B cell (primary cell): ENCODE data around the gene EML6. TPM values are rescaled to one million over a fixed set of nuclear protein-coding genes. Genes with fewer than 3 reads are reported as not detected.

Experiments
- ATAC-seq: fragments of 200-7000 bp; cut with Tn5 transposase; one replicate; pipeline ENCODE4 v1.10.0; 2021; ENCODE audit warnings: low read depth, mild to moderate bottlenecking, moderate number of reproducible peaks, moderate library complexity
- CTCF ChIA-PET: fragments of 350-600 bp; sonication (Branson Sonifier 250); formaldehyde crosslinking; loops from one replicate; lab custom pipeline; 2021; ENCODE audit warnings: antibody characterized with exemption, inconsistent platforms; lab: Charles Lee
- POLR2A ChIA-PET: fragments of 350-600 bp; sonication (Branson Sonifier 250); formaldehyde crosslinking; loops from one replicate; lab custom pipeline; 2021; ENCODE audit warnings: antibody characterized with exemption; lab: Charles Lee
- DNase-seq: peaks from one replicate; pipeline ENCODE4 v3.0.0; 2013
- H2AFZ ChIP-seq: 2 replicates; pipeline ENCODE4 v1.6.1; 2012; ENCODE audit warnings: mild to moderate bottlenecking, low read depth, low read length; ENCODE audit not compliant: insufficient read depth, poor library complexity, severe bottlenecking
- H3K27ac ChIP-seq, 2 donors: 1 replicate in 1 of 2; 2 replicates in 1 of 2; pipeline ENCODE4 v1.5.1; 2012 to 2013; ENCODE audit warnings: low read length in 2 of 2, mild to moderate bottlenecking in 2 of 2, moderate library complexity in 1 of 2
- H3K27me3 ChIP-seq, 4 experiments: fragments of 200-600 bp in 1 of 4; sonication (generic) in 1 of 4; replicated peaks in 1 of 4; 1 replicate in 2 of 4; 2 replicates in 2 of 4; pipeline versions ENCODE4 v1.6.1 to v1.7.0; 2013 to 2016; ENCODE audit warnings: low read length in 3 of 4, mild to moderate bottlenecking in 2 of 4, mixed read lengths in 1 of 4, moderate library complexity in 1 of 4; ENCODE audit not compliant: insufficient read depth in 4 of 4, control insufficient read depth in 3 of 4; ENCODE audit errors: control extremely low read depth in 1 of 4
- H3K36me3 ChIP-seq, 2 experiments: replicated peaks in 1 of 2; 1 replicate in 1 of 2; 2 replicates in 1 of 2; pipeline versions ENCODE4 v1.6.1 to v1.7.1; 2013; ENCODE audit warnings: low read length in 1 of 2; ENCODE audit not compliant: insufficient read depth in 2 of 2, control insufficient read depth in 1 of 2; ENCODE audit errors: control extremely low read depth in 1 of 2, extremely low read depth in 1 of 2
- H3K4me1 ChIP-seq, 2 donors: fragments of 200-600 bp in 1 of 2; sonication (generic) in 1 of 2; 1 replicate in 1 of 2; 2 replicates in 1 of 2; pipeline versions ENCODE4 v1.5.1 to v1.6.1; 2013 to 2017; ENCODE audit warnings: low read length in 2 of 2; ENCODE audit not compliant: control insufficient read depth in 2 of 2, insufficient read depth in 2 of 2
- H3K4me2 ChIP-seq: replicated peaks from 2 replicates; pipeline ENCODE3; 2012; ENCODE audit warnings: mild to moderate bottlenecking, low read depth, low read length; ENCODE audit not compliant: poor library complexity, severe bottlenecking
- H3K4me3 ChIP-seq, 5 experiments: fragments of 200-600 bp in 1 of 5; sonication (generic) in 1 of 5; 1 replicate in 3 of 5; 2 replicates in 2 of 5; pipeline versions ENCODE4 v1.5.1 to v1.7.0; 2011 to 2016; ENCODE audit warnings: low read length in 4 of 5, mild to moderate bottlenecking in 4 of 5, low read depth in 2 of 5, control low read depth in 1 of 5, moderate library complexity in 1 of 5; ENCODE audit not compliant: insufficient read depth in 1 of 5; ENCODE audit errors: control extremely low read depth in 1 of 5, extremely low read depth in 1 of 5
- H3K79me2 ChIP-seq: fragments of 200-600 bp; sonication (generic); one replicate; pipeline ENCODE4 v1.6.0; 2016; ENCODE audit warnings: low read length; ENCODE audit not compliant: control insufficient read depth, insufficient read depth
- H3K9ac ChIP-seq: fragments of 200-600 bp; sonication (generic); 2 replicates; pipeline ENCODE4 v1.6.1; 2017; ENCODE audit warnings: mild to moderate bottlenecking, low read length, moderate library complexity
- H3K9me3 ChIP-seq, 3 donors: one replicate each; pipeline versions ENCODE4 v1.6.1 to v1.7.1; 2013; ENCODE audit warnings: low read length in 2 of 3; ENCODE audit not compliant: control insufficient read depth in 2 of 3, insufficient read depth in 1 of 3; ENCODE audit errors: control extremely low read depth in 1 of 3
- H4K20me1 ChIP-seq: 2 replicates; pipeline ENCODE4 v1.6.0; 2012; ENCODE audit warnings: mild to moderate bottlenecking, low read length; ENCODE audit not compliant: insufficient read depth, control insufficient read depth, poor library complexity, severe bottlenecking
- H3K27ac Mint-ChIP-seq: one replicate; pipeline ENCODE4 v1.8.0; 2021; ENCODE audit warnings: mixed read lengths
- H3K27me3 Mint-ChIP-seq: one replicate; pipeline ENCODE4 v1.8.0; 2021; ENCODE audit warnings: mixed read lengths
- H3K4me1 Mint-ChIP-seq: one replicate; pipeline ENCODE4 v1.8.0; 2021; ENCODE audit warnings: mixed read lengths
- H3K4me3 Mint-ChIP-seq: one replicate; pipeline ENCODE4 v1.8.0; 2021; ENCODE audit warnings: mixed read lengths
- H3K9me3 Mint-ChIP-seq: one replicate; pipeline ENCODE4 v1.8.0; 2022; ENCODE audit warnings: mixed read lengths; ENCODE audit not compliant: insufficient read depth
- CTCF ChIP-seq: fragments of 200-600 bp; IDR thresholded peaks from one replicate; pipeline ENCODE4 v1.8.0; 2022; ENCODE audit warnings: antibody characterized with exemption, mild to moderate bottlenecking
- EZH2 ChIP-seq: IDR thresholded peaks from 2 replicates; pipeline ENCODE4 v1.6.1; 2012; ENCODE audit warnings: borderline replicate concordance, low read depth, mild to moderate bottlenecking, moderate library complexity, low read length; ENCODE audit not compliant: insufficient read depth, poor library complexity, severe bottlenecking
- WGBS: methylation state at CpG from one replicate; pipeline ENCODE4 v1.1.5; 2013; ENCODE audit warnings: missing lambda C conversion rate; ENCODE audit not compliant: insufficient coverage; 5-methylcytosine and 5-hydroxymethylcytosine counted together
- intact Hi-C: fragments of 100-400 bp; cut with micrococcal nuclease; formaldehyde crosslinking; loops from one replicate; pipeline ENCODE4 v1.10.0; 2022
- polyA plus RNA-seq: library from polyadenylated mRNA; depleted of rRNA; stranded (reverse); fragments of >200 nt; gene quantifications from 2 replicates; pipeline ENCODE4 v1.2.3, GENCODE V29; 2012
- total RNA-seq, 2 donors: library from RNA; stranded (reverse); fragments of 120-200 nt in 1 of 2; gene quantifications; 1 replicate in 1 of 2; 2 replicates in 1 of 2; pipeline versions ENCODE4 v1.2.3 to v1.2.4, GENCODE V29; 2013 to 2022

The EML6 gene
- total and polyA plus RNA-seq, 2 donors (not counting 1 experiment from before 2014, with no cell fraction given): 42.5 to 53.7 TPM

GRCh38 chr2:54879032-54879431, 155.6 kb downstream of the EML6 start:
- Mint-ChIP-seq H3K27ac (no peak overlapping the region), H3K27me3 (no peaks in the 10 kb centered on the region), H3K9me3 (no peaks in the 10 kb centered on the region), H3K4me1 (no peaks in the 10 kb centered on the region), H3K4me3 (no peak overlapping the region)
- POLR2A ChIA-PET: no interaction called here
- H3K4me3 ChIP-seq: no peak overlapping the region
- no peaks in the 10 kb centered on the region for H4K20me1 ChIP-seq
- WGBS: no CpG with 5 or more reads among the region's 5 CpGs
- H3K9me3 ChIP-seq: no peaks in the 10 kb centered on the region
- H3K4me1 ChIP-seq: no peaks in the 10 kb centered on the region
- H3K9ac ChIP-seq: no peak overlapping the region
- H3K27me3 ChIP-seq: no peaks in the 10 kb centered on the region
- H3K79me2 ChIP-seq: no peaks in the 10 kb centered on the region
- no peak for ATAC-seq
- H3K4me2 ChIP-seq: no peak overlapping the region
- TF ChIP-seq CTCF (no peak), EZH2 (no peak)
- no peaks in the 10 kb centered on the region for H3K36me3 ChIP-seq
- no peak overlapping the region for H3K27ac ChIP-seq
- no peak for DNase-seq
- no peak overlapping the region for H2AFZ ChIP-seq
- CTCF ChIA-PET: interaction anchor here (0.6 kb wide), 1 partner anchor 35 kb away, joined by 3 read pairs; no protein-coding TSS in a partner anchor
- intact Hi-C loops: no loop called here

DNA sequence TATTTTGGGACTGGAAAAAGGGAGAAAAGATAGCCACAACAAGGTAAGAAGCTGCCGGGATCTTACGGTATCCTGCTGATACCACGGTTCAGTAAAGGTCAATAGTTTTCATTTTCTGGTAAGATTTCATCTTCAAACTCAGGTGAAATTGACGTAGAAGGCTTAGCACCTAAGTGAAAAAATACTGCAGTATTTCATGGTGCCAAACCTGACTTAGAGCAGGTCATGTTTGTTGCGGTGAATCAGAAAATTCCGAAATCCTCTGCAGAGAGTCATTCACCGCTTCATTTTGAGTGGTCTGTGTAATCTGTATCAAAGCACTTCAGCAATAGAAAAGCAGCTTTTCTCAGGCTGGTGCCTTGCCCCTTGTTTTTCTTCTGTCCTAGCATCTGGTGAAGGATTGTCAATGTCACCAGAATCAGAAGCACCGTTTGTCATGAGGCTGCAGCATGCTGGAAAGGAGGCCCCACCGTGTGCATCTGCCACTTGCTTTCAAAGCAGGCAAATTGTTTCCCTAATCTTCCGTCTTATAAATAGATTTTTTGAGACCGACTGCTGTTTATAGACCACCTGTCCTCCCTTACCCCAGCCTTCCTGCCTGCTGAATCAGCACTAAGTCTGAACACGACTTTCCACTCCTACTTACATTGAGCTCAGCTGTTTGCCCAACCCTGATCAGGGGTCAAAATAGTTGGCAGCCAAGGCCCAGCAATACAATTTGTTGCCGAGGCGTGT, 156.3 kb downstream of the EML6 start:
- ChIA-PET CTCF (no interaction called here), POLR2A (no interaction called here)
- H3K36me3 ChIP-seq: no peaks in the 10 kb centered on the region
- DNase-seq (no peak), ATAC-seq (no peak)
- H2AFZ ChIP-seq: no peak overlapping the region
- TF ChIP-seq EZH2: no peak
- TF ChIP-seq CTCF: no peak
- Mint-ChIP-seq H3K27ac (no peak overlapping the region), H3K27me3 (no peaks in the 10 kb centered on the region), H3K4me1 (no peaks in the 10 kb centered on the region), H3K4me3 (no peak overlapping the region), H3K9me3 (no peaks in the 10 kb centered on the region)
- no peaks in the 10 kb centered on the region for H3K79me2 ChIP-seq
- H3K4me1 ChIP-seq: no peaks in the 10 kb centered on the region
- no peaks in the 10 kb centered on the region for H3K27me3 ChIP-seq
- H3K4me2 ChIP-seq: no peak overlapping the region
- no peak overlapping the region for H3K9ac ChIP-seq
- no peaks in the 10 kb centered on the region for H4K20me1 ChIP-seq
- no peak overlapping the region for H3K27ac ChIP-seq
- no peak overlapping the region for H3K4me3 ChIP-seq
- 65% methylated on average over 12 of the region's 14 CpGs for WGBS
- intact Hi-C loops: no loop called here
- H3K9me3 ChIP-seq: no peaks in the 10 kb centered on the region
